Measurements from ENCODE around the gene SLC29A3. TPM values are rescaled to one million over a fixed set of nuclear protein-coding genes. Genes with fewer than 3 reads are reported as not detected.

The SLC29A3 gene
- polyA plus RNA-seq, 1 donor (not counting 4 experiments of a cell fraction or from before 2014, with no cell fraction given) = 0.52 TPM

- no peak overlapping the region for H3K4me3 ChIP-seq (ENCODE audit: control insufficient read depth in 2 of 3, extremely low read depth in 1 of 3, insufficient read depth in 2 of 3, low read depth in 1 of 3, low read length in 3 of 3)
- TF ChIP-seq, protein P1, sequence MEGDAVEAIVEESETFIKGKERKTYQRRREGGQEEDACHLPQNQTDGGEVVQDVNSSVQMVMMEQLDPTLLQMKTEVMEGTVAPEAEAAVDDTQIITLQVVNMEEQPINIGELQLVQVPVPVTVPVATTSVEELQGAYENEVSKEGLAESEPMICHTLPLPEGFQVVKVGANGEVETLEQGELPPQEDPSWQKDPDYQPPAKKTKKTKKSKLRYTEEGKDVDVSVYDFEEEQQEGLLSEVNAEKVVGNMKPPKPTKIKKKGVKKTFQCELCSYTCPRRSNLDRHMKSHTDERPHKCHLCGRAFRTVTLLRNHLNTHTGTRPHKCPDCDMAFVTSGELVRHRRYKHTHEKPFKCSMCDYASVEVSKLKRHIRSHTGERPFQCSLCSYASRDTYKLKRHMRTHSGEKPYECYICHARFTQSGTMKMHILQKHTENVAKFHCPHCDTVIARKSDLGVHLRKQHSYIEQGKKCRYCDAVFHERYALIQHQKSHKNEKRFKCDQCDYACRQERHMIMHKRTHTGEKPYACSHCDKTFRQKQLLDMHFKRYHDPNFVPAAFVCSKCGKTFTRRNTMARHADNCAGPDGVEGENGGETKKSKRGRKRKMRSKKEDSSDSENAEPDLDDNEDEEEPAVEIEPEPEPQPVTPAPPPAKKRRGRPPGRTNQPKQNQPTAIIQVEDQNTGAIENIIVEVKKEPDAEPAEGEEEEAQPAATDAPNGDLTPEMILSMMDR (optimal IDR thresholded peaks at IDR 0.05 in 1 of 3, IDR thresholded peaks at IDR 0.05 in 1 of 3, conservative IDR thresholded peaks at IDR 0.05 in 1 of 3; ENCODE audit: extremely low read depth in 1 of 3, insufficient read depth in 2 of 3, low read length in 3 of 3) = no peak
- TF ChIP-seq EZH2 (IDR thresholded peaks at IDR 0.05; ENCODE audit: low read length) = no peak
- H3K27ac ChIP-seq (ENCODE audit: control insufficient read depth, insufficient read depth, low read length) = no peak overlapping the region
- dilution Hi-C loops (cut with MboI; ENCODE audit: extremely low pct_ligation_motif_present, low sequenced_read_pairs) = no loop called here
- DNase-seq (ENCODE audit: low read depth, low spot score) = no peak
- H3K36me3 ChIP-seq (ENCODE audit: control insufficient read depth in 2 of 2, extremely low read depth in 1 of 2, insufficient read depth in 2 of 2, low read length in 2 of 2) = no peaks in the 10 kb centered on the region
- no peak overlapping the region for H2AFZ ChIP-seq (ENCODE audit: control insufficient read depth, low read length)
- no peak overlapping the region for H3K9ac ChIP-seq (ENCODE audit: control insufficient read depth, extremely low read depth, insufficient read depth, low read length)
- H3K9me1 ChIP-seq (ENCODE audit: control insufficient read depth, extremely low read depth, insufficient read depth, low read length) = no peaks in the 10 kb centered on the region
- H3K27me3 ChIP-seq (ENCODE audit: control insufficient read depth, extremely low read depth, insufficient read depth, low read length) = no peaks in the 10 kb centered on the region
- no peak overlapping the region for H3K4me2 ChIP-seq (ENCODE audit: control insufficient read depth, extremely low read depth, insufficient read depth, low read depth, low read length)
- FAIRE-seq = no peak
- no peaks in the 10 kb centered on the region for H3K79me2 ChIP-seq (ENCODE audit: control insufficient read depth, insufficient read depth, low read length)
- no peaks in the 10 kb centered on the region for H3K9me3 ChIP-seq (ENCODE audit: control insufficient read depth, low read depth, low read length)
- H4K20me1 ChIP-seq (ENCODE audit: control insufficient read depth, extremely low read depth, insufficient read depth, low read length) = peaks cover 5% of the 10 kb centered on the region
- H3K4me1 ChIP-seq (ENCODE audit: control insufficient read depth, extremely low read depth, insufficient read depth, low read length) = no peaks in the 10 kb centered on the region
These were observed 38.2 kb upstream of the SLC29A3 start for GRCh38 chr10:71280825-71281224.

- no peaks in the 10 kb centered on the region for H3K4me1 ChIP-seq (ENCODE audit: control insufficient read depth, extremely low read depth, insufficient read depth, low read length)
- no peak overlapping the region for H3K4me3 ChIP-seq (ENCODE audit: control insufficient read depth in 2 of 3, extremely low read depth in 1 of 3, insufficient read depth in 2 of 3, low read depth in 1 of 3, low read length in 3 of 3)
- no peak for DNase-seq (ENCODE audit: low read depth, low spot score)
- no peaks in the 10 kb centered on the region for H3K79me2 ChIP-seq (ENCODE audit: control insufficient read depth, insufficient read depth, low read length)
- H3K9me1 ChIP-seq (ENCODE audit: control insufficient read depth, extremely low read depth, insufficient read depth, low read length) = no peaks in the 10 kb centered on the region
- H3K4me2 ChIP-seq (ENCODE audit: control insufficient read depth, extremely low read depth, insufficient read depth, low read depth, low read length) = no peak overlapping the region
- no peaks in the 10 kb centered on the region for H3K27me3 ChIP-seq (ENCODE audit: control insufficient read depth, extremely low read depth, insufficient read depth, low read length)
- peaks cover 5% of the 10 kb centered on the region for H4K20me1 ChIP-seq (ENCODE audit: control insufficient read depth, extremely low read depth, insufficient read depth, low read length)
- no peaks in the 10 kb centered on the region for H3K9me3 ChIP-seq (ENCODE audit: control insufficient read depth, low read depth, low read length)
- no peak overlapping the region for H3K9ac ChIP-seq (ENCODE audit: control insufficient read depth, extremely low read depth, insufficient read depth, low read length)
- dilution Hi-C loops (cut with MboI; ENCODE audit: extremely low pct_ligation_motif_present, low sequenced_read_pairs) = no loop called here
- no peak overlapping the region for H3K27ac ChIP-seq (ENCODE audit: control insufficient read depth, insufficient read depth, low read length)
- H2AFZ ChIP-seq (ENCODE audit: control insufficient read depth, low read length) = no peak overlapping the region
- no peak for FAIRE-seq
- no peak for TF ChIP-seq EZH2 (IDR thresholded peaks at IDR 0.05; ENCODE audit: low read length)
- TF ChIP-seq, protein P1 (optimal IDR thresholded peaks at IDR 0.05 in 1 of 3, IDR thresholded peaks at IDR 0.05 in 1 of 3, conservative IDR thresholded peaks at IDR 0.05 in 1 of 3; ENCODE audit: extremely low read depth in 1 of 3, insufficient read depth in 2 of 3, low read length in 3 of 3) = no peak
- no peaks in the 10 kb centered on the region for H3K36me3 ChIP-seq (ENCODE audit: control insufficient read depth in 2 of 2, extremely low read depth in 1 of 2, insufficient read depth in 2 of 2, low read length in 2 of 2)
These were observed 37.3 kb upstream of the SLC29A3 start for GRCh38 chr10:71281646-71282322.
